Measurements from ENCODE around the gene EHD1.

DNA sequence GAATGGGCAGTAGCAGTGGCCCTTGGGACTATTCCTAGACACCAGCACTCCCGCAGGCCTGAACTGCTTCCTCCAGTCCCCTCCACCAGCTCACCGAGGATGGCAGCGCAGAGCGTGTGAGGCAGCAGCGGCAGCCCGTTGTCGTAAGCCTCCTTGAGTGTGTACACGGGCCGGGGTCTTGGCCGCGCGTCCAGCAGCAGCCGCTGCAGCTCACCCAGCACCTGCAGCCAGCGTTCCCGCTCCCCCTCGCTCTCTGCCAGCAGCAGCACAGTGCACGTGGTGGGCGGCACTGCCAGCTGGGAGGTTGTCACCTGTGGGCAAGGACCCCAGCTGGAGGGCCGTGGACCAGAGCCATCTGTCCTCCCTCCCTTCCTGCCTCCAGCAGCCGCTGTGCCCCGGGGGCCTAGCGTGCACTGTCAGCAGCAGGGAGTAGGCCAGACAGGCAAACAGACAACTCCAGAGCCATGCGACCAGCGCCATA is 47.0 kb downstream of the EHD1 start:
- TF ChIP-seq, protein P1, sequence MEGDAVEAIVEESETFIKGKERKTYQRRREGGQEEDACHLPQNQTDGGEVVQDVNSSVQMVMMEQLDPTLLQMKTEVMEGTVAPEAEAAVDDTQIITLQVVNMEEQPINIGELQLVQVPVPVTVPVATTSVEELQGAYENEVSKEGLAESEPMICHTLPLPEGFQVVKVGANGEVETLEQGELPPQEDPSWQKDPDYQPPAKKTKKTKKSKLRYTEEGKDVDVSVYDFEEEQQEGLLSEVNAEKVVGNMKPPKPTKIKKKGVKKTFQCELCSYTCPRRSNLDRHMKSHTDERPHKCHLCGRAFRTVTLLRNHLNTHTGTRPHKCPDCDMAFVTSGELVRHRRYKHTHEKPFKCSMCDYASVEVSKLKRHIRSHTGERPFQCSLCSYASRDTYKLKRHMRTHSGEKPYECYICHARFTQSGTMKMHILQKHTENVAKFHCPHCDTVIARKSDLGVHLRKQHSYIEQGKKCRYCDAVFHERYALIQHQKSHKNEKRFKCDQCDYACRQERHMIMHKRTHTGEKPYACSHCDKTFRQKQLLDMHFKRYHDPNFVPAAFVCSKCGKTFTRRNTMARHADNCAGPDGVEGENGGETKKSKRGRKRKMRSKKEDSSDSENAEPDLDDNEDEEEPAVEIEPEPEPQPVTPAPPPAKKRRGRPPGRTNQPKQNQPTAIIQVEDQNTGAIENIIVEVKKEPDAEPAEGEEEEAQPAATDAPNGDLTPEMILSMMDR (IDR thresholded peaks at IDR 0.05), result no peak
- TF ChIP-seq POLR2A (IDR thresholded peaks at IDR 0.05), result no peak

Data from thyroid gland (tissue), 4 donors.